PC-9 (cell line): ENCODE measurements around the gene KIF7. TPM values are rescaled to one million over a fixed set of nuclear protein-coding genes. Genes with fewer than 3 reads are reported as not detected.

ENCODE experiments used
- BruUV-seq: library from RNA; stranded (reverse); fragments of 400-500 nt; replicated peaks from 2 replicates; lab custom pipeline; 2021; lab: Mats Ljungman, UMichigan
- CTCF ChIA-PET: fragments of 300-600 bp; sonication (Branson Sonifier 250); formaldehyde crosslinking; loops from one replicate; lab custom pipeline; 2022; ENCODE audit warnings: antibody characterized with exemption; lab: Charles Lee
- POLR2A ChIA-PET: fragments of 300-600 bp; sonication (Branson Sonifier 250); formaldehyde crosslinking; loops from one replicate; lab custom pipeline; 2022; ENCODE audit warnings: antibody characterized with exemption; ENCODE audit not compliant: unreplicated experiment; lab: Charles Lee
- DNase-seq, 2 experiments: peaks; one replicate each; pipeline versions ENCODE4 v3.0.0 to v3.0.0-alpha.2; 2015 to 2022; ENCODE audit warnings: mixed read lengths in 1 of 2
- H2AFZ ChIP-seq: fragments of 200-600 bp; sonication (generic); 2 replicates; pipeline ENCODE4 v1.8.1; 2017; ENCODE audit warnings: antibody characterized with exemption
- H3F3A ChIP-seq: fragments of 200-600 bp; sonication (generic); 2 replicates; pipeline ENCODE4 v1.8.1; 2017; ENCODE audit warnings: antibody characterized with exemption, mild to moderate bottlenecking, low read depth; ENCODE audit not compliant: insufficient read depth
- H3K27ac ChIP-seq: fragments of 200-600 bp; sonication (generic); 2 replicates; pipeline ENCODE4 v1.6.1; 2016; ENCODE audit warnings: mixed run types
- H3K27me3 ChIP-seq: fragments of 200-600 bp; sonication (generic); 2 replicates; pipeline ENCODE4 v1.6.1; 2016; ENCODE audit warnings: low read depth, mixed run types; ENCODE audit not compliant: insufficient read depth
- H3K36me3 ChIP-seq: fragments of 200-600 bp; sonication (generic); 2 replicates; pipeline ENCODE4 v1.6.1; 2016; ENCODE audit warnings: low read depth, mixed run types
- H3K4me1 ChIP-seq: fragments of 200-600 bp; sonication (generic); replicated peaks from 2 replicates; pipeline ENCODE4 v1.6.1; 2016; ENCODE audit warnings: mixed run types; ENCODE audit not compliant: insufficient read depth
- H3K4me2 ChIP-seq: fragments of 200-600 bp; sonication (generic); 2 replicates; pipeline ENCODE4 v1.6.1; 2017; ENCODE audit warnings: mixed run types
- H3K4me3 ChIP-seq: fragments of 200-600 bp; sonication (generic); 2 replicates; pipeline ENCODE4 v1.6.1; 2016; ENCODE audit warnings: mixed run types
- H3K79me2 ChIP-seq: fragments of 200-600 bp; sonication (generic); 2 replicates; pipeline ENCODE4 v1.6.1; 2017; ENCODE audit warnings: low read depth, mixed run types
- H3K9me2 ChIP-seq: fragments of 200-600 bp; sonication (generic); 2 replicates; pipeline ENCODE4 v1.8.1; 2017; ENCODE audit warnings: mild to moderate bottlenecking; ENCODE audit not compliant: insufficient read depth
- H3K9me3 ChIP-seq: fragments of 200-600 bp; sonication (generic); 2 replicates; pipeline ENCODE4 v1.8.1; 2016; ENCODE audit warnings: low read depth; ENCODE audit not compliant: insufficient read depth
- H4K20me1 ChIP-seq: fragments of 200-600 bp; sonication (generic); 2 replicates; pipeline ENCODE4 v1.8.1; 2017; ENCODE audit not compliant: insufficient read depth
- EZH2 ChIP-seq: fragments of 200-600 bp; sonication (generic); IDR thresholded peaks from 2 replicates; pipeline ENCODE4 v1.8.0; 2017; ENCODE audit warnings: antibody characterized with exemption, low read depth
- intact Hi-C: fragments of 100-400 bp; cut with micrococcal nuclease; formaldehyde crosslinking; loops from one replicate; pipeline ENCODE4 v1.10.0; 2022; ENCODE audit not compliant: unreplicated experiment
- total RNA-seq: library from RNA; stranded (reverse); gene quantifications from 2 replicates; pipeline ENCODE4 v1.2.3, GENCODE V29; 2021
- TF ChIP-seq, protein P1 (sequence below): fragments of 200-600 bp; sonication (generic); conservative IDR thresholded peaks from 2 replicates; pipeline ENCODE4 v1.6.1; 2017; ENCODE audit warnings: mixed run types, antibody characterized with exemption, mild to moderate bottlenecking, moderate library complexity

The KIF7 gene
- total RNA-seq, 1 experiment from 2014 or later: 13.3 TPM

DNA sequence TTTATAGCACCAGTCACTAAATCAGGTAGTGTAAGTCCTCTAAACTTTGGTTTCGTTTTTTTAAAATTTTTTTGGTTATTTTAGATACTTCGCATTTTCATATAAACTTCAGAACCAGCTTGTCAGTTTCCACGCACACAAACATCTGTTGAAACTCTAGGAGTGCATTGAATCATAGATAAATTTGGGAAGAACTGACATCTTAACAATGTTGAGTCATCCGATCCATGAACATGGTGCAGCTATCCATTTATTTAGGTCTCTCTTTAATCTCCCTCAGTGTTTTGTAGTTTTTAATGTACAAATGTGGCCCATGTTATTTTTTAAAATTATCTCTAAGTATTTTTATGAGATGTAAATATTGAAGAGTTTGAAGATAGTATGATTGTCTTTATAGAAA, 62.2 kb downstream of the KIF7 start:
- no peak overlapping the region for H2AFZ ChIP-seq
- no peak overlapping the region for H3K27ac ChIP-seq
- ChIA-PET POLR2A (no interaction called here), CTCF (interaction anchor here (0.6 kb wide), 1 partner anchor 317 kb away, joined by 7 read pairs; no protein-coding TSS in a partner anchor)
- no peak overlapping the region for H3K4me2 ChIP-seq
- H3K9me3 ChIP-seq: no peaks in the 10 kb centered on the region
- BruUV-seq: no TSS peak
- intact Hi-C loops: no loop called here
- TF ChIP-seq, protein P1, sequence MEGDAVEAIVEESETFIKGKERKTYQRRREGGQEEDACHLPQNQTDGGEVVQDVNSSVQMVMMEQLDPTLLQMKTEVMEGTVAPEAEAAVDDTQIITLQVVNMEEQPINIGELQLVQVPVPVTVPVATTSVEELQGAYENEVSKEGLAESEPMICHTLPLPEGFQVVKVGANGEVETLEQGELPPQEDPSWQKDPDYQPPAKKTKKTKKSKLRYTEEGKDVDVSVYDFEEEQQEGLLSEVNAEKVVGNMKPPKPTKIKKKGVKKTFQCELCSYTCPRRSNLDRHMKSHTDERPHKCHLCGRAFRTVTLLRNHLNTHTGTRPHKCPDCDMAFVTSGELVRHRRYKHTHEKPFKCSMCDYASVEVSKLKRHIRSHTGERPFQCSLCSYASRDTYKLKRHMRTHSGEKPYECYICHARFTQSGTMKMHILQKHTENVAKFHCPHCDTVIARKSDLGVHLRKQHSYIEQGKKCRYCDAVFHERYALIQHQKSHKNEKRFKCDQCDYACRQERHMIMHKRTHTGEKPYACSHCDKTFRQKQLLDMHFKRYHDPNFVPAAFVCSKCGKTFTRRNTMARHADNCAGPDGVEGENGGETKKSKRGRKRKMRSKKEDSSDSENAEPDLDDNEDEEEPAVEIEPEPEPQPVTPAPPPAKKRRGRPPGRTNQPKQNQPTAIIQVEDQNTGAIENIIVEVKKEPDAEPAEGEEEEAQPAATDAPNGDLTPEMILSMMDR: no peak
- no peak for TF ChIP-seq EZH2
- H3K4me3 ChIP-seq: no peak overlapping the region
- H3K9me2 ChIP-seq: no peaks in the 10 kb centered on the region
- H3K4me1 ChIP-seq: no peaks in the 10 kb centered on the region
- no peaks in the 10 kb centered on the region; the same call in 1 of the 2 replicates for H3F3A ChIP-seq
- DNase-seq: no peak
- H3K79me2 ChIP-seq: no peaks in the 10 kb centered on the region
- no peaks in the 10 kb centered on the region for H3K27me3 ChIP-seq
- H4K20me1 ChIP-seq: no peaks in the 10 kb centered on the region
- peaks cover 25% of the 10 kb centered on the region for H3K36me3 ChIP-seq

DNA sequence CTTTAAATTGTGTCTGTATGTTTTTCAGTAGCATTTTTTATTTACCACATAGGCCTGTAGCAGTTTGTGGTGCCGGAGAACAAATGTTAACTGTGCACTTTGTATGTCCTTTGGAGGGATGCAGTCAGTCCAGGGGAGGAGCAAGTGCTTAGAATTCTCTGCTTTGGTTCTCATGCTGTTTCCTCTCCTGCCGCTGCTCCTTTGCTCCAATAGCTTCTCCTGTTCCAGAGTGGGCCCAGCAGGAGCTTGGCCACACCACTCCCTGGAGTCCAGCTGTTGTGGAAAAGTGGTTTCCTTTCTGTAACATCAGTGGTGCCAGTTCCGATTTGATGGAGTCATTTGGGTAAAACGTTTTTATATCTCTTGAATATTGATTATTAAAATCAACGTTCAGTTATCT, 63.4 kb downstream of the KIF7 start:
- H2AFZ ChIP-seq: no peak overlapping the region
- TF ChIP-seq, protein P1: no peak
- TF ChIP-seq EZH2: no peak
- intact Hi-C loops: no loop called here
- no TSS peak for BruUV-seq
- no peaks in the 10 kb centered on the region for H3K79me2 ChIP-seq
- H3K36me3 ChIP-seq: peaks cover 31% of the 10 kb centered on the region
- DNase-seq: no peak
- H4K20me1 ChIP-seq: no peaks in the 10 kb centered on the region
- no peaks in the 10 kb centered on the region for H3K4me1 ChIP-seq
- H3K27me3 ChIP-seq: no peaks in the 10 kb centered on the region
- no peak overlapping the region for H3K4me2 ChIP-seq
- no peak overlapping the region for H3K4me3 ChIP-seq
- CTCF ChIA-PET: interaction anchor here (0.6 kb wide), 1 partner anchor 283 kb away, joined by 5 read pairs; no protein-coding TSS in a partner anchor
- no peaks in the 10 kb centered on the region; the same call in 1 of the 2 replicates for H3F3A ChIP-seq
- H3K9me3 ChIP-seq: no peaks in the 10 kb centered on the region
- H3K9me2 ChIP-seq: no peaks in the 10 kb centered on the region
- H3K27ac ChIP-seq: no peak overlapping the region
- POLR2A ChIA-PET: no interaction called here

GRCh38 chr15:89587955-89588354, 67.3 kb downstream of the KIF7 start:
- H3K27ac ChIP-seq: no peak overlapping the region
- no peaks in the 10 kb centered on the region for H3K9me3 ChIP-seq
- DNase-seq: no peak
- H2AFZ ChIP-seq: no peak overlapping the region
- H3K4me3 ChIP-seq: no peak overlapping the region
- no peak overlapping the region for H3K4me2 ChIP-seq
- no peaks in the 10 kb centered on the region for H3K4me1 ChIP-seq
- H3K27me3 ChIP-seq: no peaks in the 10 kb centered on the region
- peaks cover 11% of the 10 kb centered on the region for H3K79me2 ChIP-seq
- POLR2A ChIA-PET: no interaction called here
- no TSS peak for BruUV-seq
- H3K36me3 ChIP-seq: peaks cover 25% of the 10 kb centered on the region
- no peaks in the 10 kb centered on the region for H3F3A ChIP-seq
- TF ChIP-seq, protein P1: no peak
- TF ChIP-seq EZH2: no peak
- CTCF ChIA-PET: no interaction called here
- no peaks in the 10 kb centered on the region for H3K9me2 ChIP-seq
- intact Hi-C loops: no loop called here
- no peaks in the 10 kb centered on the region; the same call in 1 of the 2 replicates for H4K20me1 ChIP-seq
